Fibroblast of the aortic adventitia (primary cell): ENCODE data around the gene POLR2J3. TPM values are rescaled to one million over a fixed set of nuclear protein-coding genes. Genes with fewer than 3 reads are reported as not detected.
A peak's percentile ranks its signal among the peaks of the same experiment; 100 is the strongest.
"Not testable (repeated sequence)": the region's sequence is repeated elsewhere in the genome, so short reads cannot be mapped to it uniquely, and the experiment has no call there.

Source experiments
- DNase-seq: peaks from one replicate; pipeline ENCODE4 v3.0.0-alpha.2; 2010; ENCODE audit warnings: low read depth
- H3K4me3 ChIP-seq: 2 replicates; pipeline ENCODE4 v1.5.1; 2011; ENCODE audit warnings: low read depth, mild to moderate bottlenecking, control low read depth, low read length, moderate library complexity
- total RNA-seq: library from RNA; depleted of rRNA; stranded (reverse); fragments of >200 nt; gene quantifications from 2 replicates; pipeline ENCODE4 v1.2.3, GENCODE V29; 2012; ENCODE audit warnings: low replicate concordance

Gene POLR2J3
- total RNA-seq, 1 donor = 28.3 TPM

GRCh38 chr7:102535062-102535615 lies 37.2 kb downstream of the POLR2J3 start:
- H3K4me3 ChIP-seq, DNase-seq: not testable (repeated sequence)

DNA sequence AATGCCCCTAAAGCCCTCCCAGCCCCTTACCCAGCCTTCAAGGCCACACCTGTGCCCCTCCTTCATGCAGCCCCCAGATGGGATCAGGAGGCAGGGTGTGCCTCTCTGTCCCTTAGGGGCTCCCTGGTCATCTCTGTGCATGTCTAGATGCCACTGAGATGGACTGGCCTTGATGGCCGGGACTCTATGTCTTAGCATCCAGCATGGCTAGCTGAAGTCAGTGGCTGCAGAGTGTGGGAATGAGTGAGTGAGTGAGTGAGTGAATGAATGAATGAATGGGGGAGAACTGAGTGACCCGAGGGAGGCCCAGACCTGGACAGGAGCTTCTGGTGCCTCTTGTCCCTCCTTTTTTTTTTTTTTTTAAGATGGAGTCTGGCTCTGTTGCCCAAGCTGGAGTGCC lies 40.3 kb downstream of the POLR2J3 start:
- H3K4me3 ChIP-seq, DNase-seq: not testable (repeated sequence)

DNA sequence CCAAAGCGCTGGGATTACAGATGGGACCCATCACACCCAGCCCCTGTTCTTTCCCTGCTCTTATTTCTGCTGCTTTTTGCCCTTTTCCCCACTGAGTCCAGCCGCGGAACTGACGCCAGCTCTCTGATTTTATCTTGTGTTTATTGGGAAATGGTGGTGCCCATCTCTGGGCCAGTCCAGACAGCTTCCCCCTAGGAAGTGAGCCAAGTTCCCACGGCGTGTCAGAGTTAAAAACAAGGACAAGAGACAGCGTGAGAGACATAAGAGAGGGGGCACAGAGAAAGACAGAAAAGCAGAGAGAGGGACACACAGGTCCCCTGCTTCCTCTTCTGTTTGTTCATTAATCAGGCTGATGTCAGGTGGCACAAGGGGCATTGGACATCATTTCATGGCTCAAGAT lies 40.8 kb downstream of the POLR2J3 start:
- not testable (repeated sequence) for H3K4me3 ChIP-seq

GRCh38 chr7:102527822-102528793 lies 44.3 kb downstream of the POLR2J3 start:
- not testable (repeated sequence) for DNase-seq, H3K4me3 ChIP-seq

More for the DNA sequence above, 40.8 kb downstream of the POLR2J3 start:
- DNase-seq = not testable (repeated sequence)

GRCh38 chr7:102527182-102527581 lies 45.2 kb downstream of the POLR2J3 start:
- not testable (repeated sequence) for H3K4me3 ChIP-seq, DNase-seq

DNA sequence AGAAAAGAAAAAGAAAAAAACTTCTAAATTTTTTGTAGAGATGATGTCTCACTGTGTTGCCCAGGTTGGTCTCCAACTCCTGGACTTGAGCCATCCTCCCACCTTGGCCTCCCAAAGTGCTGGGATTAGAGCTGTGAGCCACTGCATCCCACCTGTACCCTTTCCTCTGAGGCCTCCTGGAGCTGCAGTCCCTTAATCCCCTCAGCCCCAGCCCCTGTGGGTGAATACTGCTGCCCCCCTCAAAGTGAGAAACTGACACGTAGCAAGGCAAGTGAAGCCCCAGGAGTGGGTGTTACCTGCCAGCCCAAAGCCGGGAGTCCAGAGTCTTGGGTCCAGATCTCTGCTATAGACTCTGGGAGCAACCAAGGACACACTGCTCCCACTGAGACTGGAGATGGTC lies 47.6 kb downstream of the POLR2J3 start:
- not testable (repeated sequence) for DNase-seq

DNA sequence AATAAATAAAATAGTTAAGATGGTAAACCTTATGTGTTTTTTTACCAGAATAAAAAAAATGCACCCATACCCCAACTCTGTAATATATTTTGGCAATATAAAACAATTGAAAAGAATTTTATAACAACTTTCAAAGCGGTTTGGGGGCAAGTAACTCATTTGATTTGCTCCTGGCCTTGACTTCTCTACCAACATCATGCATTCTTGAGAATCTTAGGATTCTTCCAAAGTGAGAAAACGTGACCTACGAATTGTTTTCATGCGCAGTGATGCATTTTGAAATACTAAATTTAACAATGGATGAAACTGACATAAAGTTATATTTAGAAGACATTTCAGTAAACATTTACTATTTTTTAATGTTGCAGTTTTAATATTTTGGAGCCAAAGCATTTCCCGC lies 51.6 kb downstream of the POLR2J3 start:
- H3K4me3 ChIP-seq, DNase-seq: not testable (repeated sequence)

More for the DNA sequence above, 47.6 kb downstream of the POLR2J3 start:
- not testable (repeated sequence) for H3K4me3 ChIP-seq

GRCh38 chr7:102517550-102518147 lies 54.7 kb downstream of the POLR2J3 start, which contains the start of gene RASA4B:
Gene RASA4B (minus strand): TSS chr7:102517777. CDS start chr7:102517710, 67 bp downstream.
- DNase-seq = not testable (repeated sequence)
- peak within 1 kb of the TSS; percentile 59 for H3K4me3 ChIP-seq

Other genes with a start within 250 kb of the POLR2J3 start
- gene SPDYE6, start 216.1 kb downstream of the POLR2J3 start, total RNA-seq = not detected in 2 replicates
- gene PRKRIP1, start 176.2 kb downstream of the POLR2J3 start, total RNA-seq = 12.4 and 49.6 TPM in 2 replicates
- 31.8 and 44.1 TPM in 2 replicates for gene ORAI2, start 139.0 kb downstream of the POLR2J3 start, total RNA-seq
- 8.0 and 15.9 TPM in 2 replicates for gene ALKBH4, start 107.7 kb downstream of the POLR2J3 start, total RNA-seq
- 18.6 and 35.7 TPM in 2 replicates for gene LRWD1, start 107.6 kb downstream of the POLR2J3 start, total RNA-seq
- 13.0 and 34.0 TPM in 2 replicates for gene POLR2J, start 93.7 kb downstream of the POLR2J3 start, total RNA-seq
- 4.6 TPM in 2 replicates for gene RASA4B, start 54.8 kb downstream of the POLR2J3 start, total RNA-seq
- gene UPK3BL2, start 28.9 kb downstream of the POLR2J3 start, total RNA-seq = 0.27 TPM in 1 of 2 replicates, not detected in the other
- gene SPDYE2, start 21.4 kb downstream of the POLR2J3 start, total RNA-seq = 0.16 TPM in 1 of 2 replicates, not detected in the other
- gene RASA4, start 44.2 kb upstream of the POLR2J3 start, total RNA-seq = 11.1 and 15.1 TPM in 2 replicates
- gene UPK3BL1, start 70.2 kb upstream of the POLR2J3 start, total RNA-seq = 1.5 and 3.2 TPM in 2 replicates
- 0.16 TPM in 1 of 2 replicates, not detected in the other for gene SPDYE2B, start 77.7 kb upstream of the POLR2J3 start, total RNA-seq
- gene POLR2J2, start 99.1 kb upstream of the POLR2J3 start, total RNA-seq = 3.3 and 11.4 TPM in 2 replicates
- 8.4 and 35.3 TPM in 2 replicates for gene FAM185A, start 176.4 kb upstream of the POLR2J3 start, total RNA-seq